Hepatocyte (in vitro differentiated cells): Measurements from ENCODE around the gene GATA2.

ENCODE experiments used
- EZH2 ChIP-seq: fragments of 200-600 bp; sonication (generic); IDR thresholded peaks from 2 replicates; pipeline ENCODE4 v1.6.1; 2016; ENCODE audit warnings: antibody characterized with exemption, mild to moderate bottlenecking, borderline replicate concordance
- EZH2phosphoT487 ChIP-seq: fragments of 200-600 bp; sonication (generic); IDR thresholded peaks from one replicate; pipeline ENCODE4 v1.6.1; 2018; ENCODE audit warnings: antibody characterized with exemption, mild to moderate bottlenecking, low read depth, moderate library complexity; ENCODE audit not compliant: unreplicated experiment, severe bottlenecking
- TF ChIP-seq, protein P1 (sequence below): fragments of 200-600 bp; sonication (generic); IDR thresholded peaks from 2 replicates; pipeline ENCODE4 v1.5.1; 2016; ENCODE audit warnings: antibody characterized with exemption, mild to moderate bottlenecking; ENCODE audit not compliant: poor library complexity

DNA sequence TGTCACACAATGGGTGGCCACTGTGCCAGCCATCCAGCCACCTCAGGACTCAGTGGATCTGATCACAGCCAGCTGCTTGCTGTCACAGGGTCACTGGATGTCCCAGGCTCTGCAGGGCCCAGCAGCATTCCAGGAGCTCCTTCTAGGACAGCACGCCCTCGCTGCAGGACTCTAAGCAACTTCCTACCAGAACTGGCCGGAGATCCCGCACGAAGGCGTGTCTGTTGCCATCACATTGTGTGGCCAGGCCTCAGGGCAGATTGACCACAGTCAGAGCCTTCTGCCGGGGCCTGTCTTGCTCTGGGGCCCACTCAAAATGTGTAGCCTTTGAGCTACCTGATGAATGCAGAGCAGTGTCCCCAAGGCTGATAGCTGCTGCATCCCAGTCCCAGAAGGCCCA lies 50.9 kb downstream of the GATA2 start:
- TF ChIP-seq, protein P1, sequence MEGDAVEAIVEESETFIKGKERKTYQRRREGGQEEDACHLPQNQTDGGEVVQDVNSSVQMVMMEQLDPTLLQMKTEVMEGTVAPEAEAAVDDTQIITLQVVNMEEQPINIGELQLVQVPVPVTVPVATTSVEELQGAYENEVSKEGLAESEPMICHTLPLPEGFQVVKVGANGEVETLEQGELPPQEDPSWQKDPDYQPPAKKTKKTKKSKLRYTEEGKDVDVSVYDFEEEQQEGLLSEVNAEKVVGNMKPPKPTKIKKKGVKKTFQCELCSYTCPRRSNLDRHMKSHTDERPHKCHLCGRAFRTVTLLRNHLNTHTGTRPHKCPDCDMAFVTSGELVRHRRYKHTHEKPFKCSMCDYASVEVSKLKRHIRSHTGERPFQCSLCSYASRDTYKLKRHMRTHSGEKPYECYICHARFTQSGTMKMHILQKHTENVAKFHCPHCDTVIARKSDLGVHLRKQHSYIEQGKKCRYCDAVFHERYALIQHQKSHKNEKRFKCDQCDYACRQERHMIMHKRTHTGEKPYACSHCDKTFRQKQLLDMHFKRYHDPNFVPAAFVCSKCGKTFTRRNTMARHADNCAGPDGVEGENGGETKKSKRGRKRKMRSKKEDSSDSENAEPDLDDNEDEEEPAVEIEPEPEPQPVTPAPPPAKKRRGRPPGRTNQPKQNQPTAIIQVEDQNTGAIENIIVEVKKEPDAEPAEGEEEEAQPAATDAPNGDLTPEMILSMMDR: no peak
- TF ChIP-seq EZH2 (no peak), EZH2phosphoT487 (no peak)
